ENCODE results near the gene SALL1. TPM values are rescaled to one million over a fixed set of nuclear protein-coding genes. Genes with fewer than 3 reads are reported as not detected.

Gene SALL1
- polyA plus RNA-seq, 1 experiment = 5.4 TPM

- no peaks in the 10 kb centered on the region for H3K36me3 ChIP-seq (ENCODE audit: control insufficient read depth, insufficient read depth, low read length)
- POLR2A ChIA-PET = no interaction called here
- CTCF ChIA-PET = no interaction called here
These were observed 29.2 kb downstream of the SALL1 start for GRCh38 chr16:51121850-51122249.

DNA sequence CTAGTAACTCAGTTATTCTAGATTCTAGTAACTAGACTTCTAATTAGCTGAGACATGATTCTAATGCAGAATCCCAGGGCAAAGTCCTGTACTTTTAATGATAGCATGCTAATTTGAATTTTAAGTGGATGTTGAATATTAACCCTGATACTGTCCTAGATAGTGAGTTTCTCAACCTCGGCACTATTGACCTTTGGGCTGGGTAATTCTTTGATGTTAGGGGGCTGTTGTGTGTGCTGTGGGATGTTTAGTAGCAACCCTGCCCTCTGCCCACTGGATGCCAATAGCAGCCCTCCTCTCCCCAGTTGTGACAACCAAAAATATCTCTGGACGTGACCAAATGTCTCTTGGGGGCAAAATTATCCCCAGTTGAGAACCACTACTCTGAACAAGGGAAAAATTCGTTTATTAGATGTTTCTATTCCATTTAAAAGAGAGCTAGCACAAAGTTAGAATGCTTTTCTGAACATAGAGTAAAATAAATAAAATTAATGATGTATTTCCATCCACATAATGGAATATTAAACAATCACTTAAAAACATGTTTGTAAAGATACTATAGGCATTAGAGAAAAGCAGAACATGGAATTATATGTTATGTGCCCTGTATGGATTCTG lies 30.2 kb downstream of the SALL1 start:
- DNase-seq (ENCODE audit: low read depth) = no peak
- Histone ChIP-seq H3K27me3 (ENCODE audit: control insufficient read depth, insufficient read depth, low read length) (no peaks in the 10 kb centered on the region; the same call in 1 of the 2 replicates), H3K4me3 (ENCODE audit: low read depth, low read length) (no peak overlapping the region), H3K36me3 (ENCODE audit: control insufficient read depth, insufficient read depth, low read length) (no peaks in the 10 kb centered on the region)
- ChIA-PET CTCF (interaction anchor here (1.4 kb wide), 1 partner anchor 487 kb away, joined by 3 read pairs; no protein-coding TSS in a partner anchor), POLR2A (no interaction called here)
- TF ChIP-seq, protein P1, sequence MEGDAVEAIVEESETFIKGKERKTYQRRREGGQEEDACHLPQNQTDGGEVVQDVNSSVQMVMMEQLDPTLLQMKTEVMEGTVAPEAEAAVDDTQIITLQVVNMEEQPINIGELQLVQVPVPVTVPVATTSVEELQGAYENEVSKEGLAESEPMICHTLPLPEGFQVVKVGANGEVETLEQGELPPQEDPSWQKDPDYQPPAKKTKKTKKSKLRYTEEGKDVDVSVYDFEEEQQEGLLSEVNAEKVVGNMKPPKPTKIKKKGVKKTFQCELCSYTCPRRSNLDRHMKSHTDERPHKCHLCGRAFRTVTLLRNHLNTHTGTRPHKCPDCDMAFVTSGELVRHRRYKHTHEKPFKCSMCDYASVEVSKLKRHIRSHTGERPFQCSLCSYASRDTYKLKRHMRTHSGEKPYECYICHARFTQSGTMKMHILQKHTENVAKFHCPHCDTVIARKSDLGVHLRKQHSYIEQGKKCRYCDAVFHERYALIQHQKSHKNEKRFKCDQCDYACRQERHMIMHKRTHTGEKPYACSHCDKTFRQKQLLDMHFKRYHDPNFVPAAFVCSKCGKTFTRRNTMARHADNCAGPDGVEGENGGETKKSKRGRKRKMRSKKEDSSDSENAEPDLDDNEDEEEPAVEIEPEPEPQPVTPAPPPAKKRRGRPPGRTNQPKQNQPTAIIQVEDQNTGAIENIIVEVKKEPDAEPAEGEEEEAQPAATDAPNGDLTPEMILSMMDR (IDR thresholded peaks at IDR 0.05; ENCODE audit: insufficient read depth, low read depth, low read length) = no peak

More at GRCh38 chr16:51121850-51122249, 29.2 kb downstream of the SALL1 start:
- Histone ChIP-seq H3K4me3 (ENCODE audit: low read depth, low read length) (no peak overlapping the region), H3K27me3 (ENCODE audit: control insufficient read depth, insufficient read depth, low read length) (no peaks in the 10 kb centered on the region; the same call in 1 of the 2 replicates)
- TF ChIP-seq, protein P1 (IDR thresholded peaks at IDR 0.05; ENCODE audit: insufficient read depth, low read depth, low read length) = no peak
- DNase-seq (ENCODE audit: low read depth) = no peak

DNA sequence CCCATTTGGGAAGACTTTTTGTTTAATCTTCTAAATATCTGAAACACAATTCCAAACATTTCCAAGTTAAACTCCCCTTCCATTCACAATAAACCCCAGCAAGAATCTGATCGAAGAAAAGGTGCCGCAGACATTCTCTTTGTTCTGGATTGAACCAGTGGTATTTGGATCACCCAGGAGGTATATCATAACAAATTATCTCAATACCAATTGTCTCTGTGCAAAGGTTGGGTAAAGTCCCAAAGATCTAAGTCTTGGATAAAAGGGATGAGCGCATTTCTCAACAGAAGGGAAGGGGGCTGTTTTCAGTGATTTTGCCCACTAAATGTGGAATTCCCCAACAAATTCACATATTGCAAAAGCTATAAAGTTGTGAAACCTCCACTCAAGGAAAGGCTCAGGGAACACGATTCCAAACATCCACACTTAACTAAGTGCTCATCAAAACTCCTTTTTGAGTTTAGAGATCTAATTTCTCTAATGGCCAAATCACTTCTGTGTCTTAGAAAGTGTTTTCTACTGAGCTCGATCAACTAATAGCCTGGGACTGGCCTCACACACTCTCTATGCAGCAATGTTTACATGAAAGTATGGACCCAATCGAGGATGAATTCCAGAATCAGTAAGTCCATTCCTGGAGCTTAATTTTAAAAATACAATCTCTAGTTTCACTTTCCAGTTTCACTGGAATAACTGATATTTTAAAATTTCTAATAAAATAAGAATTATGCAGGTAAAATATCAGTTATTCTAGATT lies 30.9 kb downstream of the SALL1 start:
- CTCF ChIA-PET = interaction anchor here (1.4 kb wide), 1 partner anchor 488 kb away, joined by 3 read pairs; no protein-coding TSS in a partner anchor
- no peak for DNase-seq (ENCODE audit: low read depth)
- POLR2A ChIA-PET = no interaction called here
- TF ChIP-seq, protein P1 (IDR thresholded peaks at IDR 0.05; ENCODE audit: insufficient read depth, low read depth, low read length) = no peak
- H3K27me3 ChIP-seq (ENCODE audit: control insufficient read depth, insufficient read depth, low read length) = peaks cover 1% of the 10 kb centered on the region
- no peak overlapping the region for H3K4me3 ChIP-seq (ENCODE audit: low read depth, low read length)
- no peaks in the 10 kb centered on the region for H3K36me3 ChIP-seq (ENCODE audit: control insufficient read depth, insufficient read depth, low read length)

- CTCF ChIA-PET = no interaction called here
- no peak overlapping the region for H3K4me3 ChIP-seq (ENCODE audit: low read depth, low read length)
- DNase-seq (ENCODE audit: low read depth) = no peak
- H3K36me3 ChIP-seq (ENCODE audit: control insufficient read depth, insufficient read depth, low read length) = no peaks in the 10 kb centered on the region
- POLR2A ChIA-PET = no interaction called here
- H3K27me3 ChIP-seq (ENCODE audit: control insufficient read depth, insufficient read depth, low read length) = peaks cover 2% of the 10 kb centered on the region
- TF ChIP-seq, protein P1 (IDR thresholded peaks at IDR 0.05; ENCODE audit: insufficient read depth, low read depth, low read length) = no peak
These were observed 31.5 kb downstream of the SALL1 start for GRCh38 chr16:51119556-51119955.

DNA sequence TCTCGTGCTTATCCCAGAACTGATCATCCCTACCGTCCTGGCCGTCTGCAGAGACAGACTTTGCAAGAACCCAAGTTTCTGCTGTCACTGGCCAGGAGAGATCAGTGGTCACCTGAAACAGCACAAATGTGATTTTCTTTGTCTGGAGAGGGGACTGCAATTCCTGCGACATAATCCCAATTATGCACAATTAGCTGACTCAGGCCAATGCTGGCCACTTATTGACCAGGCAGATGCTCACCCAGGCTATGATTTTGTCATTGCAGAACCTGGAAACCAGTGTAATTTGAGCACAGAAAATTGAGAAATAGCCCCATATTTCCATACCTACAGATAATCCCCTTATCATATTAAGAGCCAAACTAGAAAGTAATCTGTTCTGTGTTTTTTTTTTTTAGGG lies 34.7 kb downstream of the SALL1 start:
- Histone ChIP-seq H3K36me3 (ENCODE audit: control insufficient read depth, insufficient read depth, low read length) (no peaks in the 10 kb centered on the region), H3K4me3 (ENCODE audit: low read depth, low read length) (no peak overlapping the region), H3K27me3 (ENCODE audit: control insufficient read depth, insufficient read depth, low read length) (peaks cover 8% of the 10 kb centered on the region)
- TF ChIP-seq, protein P1 (IDR thresholded peaks at IDR 0.05; ENCODE audit: insufficient read depth, low read depth, low read length) = no peak
- ChIA-PET POLR2A (no interaction called here), CTCF (no interaction called here)
- no peak for DNase-seq (ENCODE audit: low read depth)

Measured in BJ (cell line).